NK-92 (cell line): ENCODE data around the gene IFT43.

Experiments
- DNase-seq: peaks from one replicate; lab custom pipeline; 2025; ENCODE audit not compliant: unreplicated experiment; lab: John Stamatoyannopoulos, UW

The IFT43 gene

GRCh38 chr14:76011930-76012329, 26.4 kb downstream of the IFT43 start:
- no peak for DNase-seq

GRCh38 chr14:76012354-76012753, 26.8 kb downstream of the IFT43 start:
- DNase-seq: no peak

- DNase-seq: no peak
These were observed 29.6 kb downstream of the IFT43 start for GRCh38 chr14:76015191-76015590.

GRCh38 chr14:76015668-76016067, 30.1 kb downstream of the IFT43 start:
- DNase-seq: no peak

- no peak for DNase-seq
These were observed 34.1 kb downstream of the IFT43 start for GRCh38 chr14:76019676-76020075.

- DNase-seq: no peak
These were observed 37.4 kb downstream of the IFT43 start for GRCh38 chr14:76022991-76023390.

- DNase-seq: no peak
These were observed 38.2 kb downstream of the IFT43 start for GRCh38 chr14:76023757-76024156.

GRCh38 chr14:76024211-76024907, 38.8 kb downstream of the IFT43 start:
- no peak for DNase-seq

GRCh38 chr14:76034566-76034965, 49.0 kb downstream of the IFT43 start:
- DNase-seq: no peak

GRCh38 chr14:76040704-76041103, 55.1 kb downstream of the IFT43 start:
- no peak for DNase-seq

- DNase-seq: no peak
These were observed 60.2 kb downstream of the IFT43 start for GRCh38 chr14:76045773-76046172.

GRCh38 chr14:76050250-76050649, 64.7 kb downstream of the IFT43 start:
- DNase-seq: no peak

GRCh38 chr14:76050797-76051392, 65.3 kb downstream of the IFT43 start:
- DNase-seq: no peak

GRCh38 chr14:76051717-76052465, 66.3 kb downstream of the IFT43 start:
- DNase-seq: no peak

- DNase-seq: no peak
These were observed 68.2 kb downstream of the IFT43 start for GRCh38 chr14:76053572-76054355.

GRCh38 chr14:76055330-76055729, 69.8 kb downstream of the IFT43 start:
- no peak for DNase-seq

- DNase-seq: no peak
These were observed 70.6 kb downstream of the IFT43 start for GRCh38 chr14:76056128-76056527.

GRCh38 chr14:76057914-76058313, 72.4 kb downstream of the IFT43 start:
- DNase-seq: no peak

GRCh38 chr14:76063327-76063726, 77.8 kb downstream of the IFT43 start:
- DNase-seq: no peak

- DNase-seq: no peak
These were observed 80.0 kb downstream of the IFT43 start for GRCh38 chr14:76065519-76065918.

GRCh38 chr14:76067536-76067935, 82.0 kb downstream of the IFT43 start:
- no peak for DNase-seq
